PFSK-1 (cell line): ENCODE measurements around the gene KAT8.

Source experiments
- FOXP2 ChIP-seq: optimal IDR thresholded peaks from 2 replicates; pipeline ENCODE3; 2011; ENCODE audit warnings: borderline replicate concordance, control low read depth, inconsistent platforms; ENCODE audit not compliant: insufficient read depth; ENCODE audit errors: extremely low read length, extremely low read depth
- POLR2AphosphoS5 ChIP-seq: IDR thresholded peaks from 2 replicates; pipeline ENCODE4 v1.6.1; 2012; ENCODE audit warnings: low read depth, mild to moderate bottlenecking, control low read depth, low read length, moderate library complexity
- SIN3A ChIP-seq: IDR thresholded peaks from 2 replicates; pipeline ENCODE4 v1.6.1; 2012; ENCODE audit warnings: mild to moderate bottlenecking, low read length, moderate library complexity, borderline replicate concordance; ENCODE audit not compliant: insufficient read depth
- TAF1 ChIP-seq: IDR thresholded peaks from 2 replicates; pipeline ENCODE4 v1.6.1; 2012; ENCODE audit warnings: low read length, control low read depth, borderline replicate concordance; ENCODE audit not compliant: insufficient read depth
- TF ChIP-seq, protein P1 (sequence below), 2 experiments: IDR thresholded peaks; 2 replicates each; pipeline versions ENCODE4 v1.6.1 to v1.8.0; 2011 to 2012; ENCODE audit warnings: low read depth in 2 of 2, low read length in 2 of 2, control low read depth in 1 of 2, inconsistent platforms in 1 of 2, mild to moderate bottlenecking in 1 of 2, moderate library complexity in 1 of 2; ENCODE audit not compliant: insufficient read depth in 1 of 2

The KAT8 gene

GRCh38 chr16:31149332-31149731 lies 31.9 kb downstream of the KAT8 start:
- TF ChIP-seq POLR2AphosphoS5 (no peak), TAF1 (no peak), FOXP2 (no peak)

- no peak for TF ChIP-seq POLR2AphosphoS5
- no peak for TF ChIP-seq SIN3A
- TF ChIP-seq TAF1: no peak
- TF ChIP-seq, protein P1, sequence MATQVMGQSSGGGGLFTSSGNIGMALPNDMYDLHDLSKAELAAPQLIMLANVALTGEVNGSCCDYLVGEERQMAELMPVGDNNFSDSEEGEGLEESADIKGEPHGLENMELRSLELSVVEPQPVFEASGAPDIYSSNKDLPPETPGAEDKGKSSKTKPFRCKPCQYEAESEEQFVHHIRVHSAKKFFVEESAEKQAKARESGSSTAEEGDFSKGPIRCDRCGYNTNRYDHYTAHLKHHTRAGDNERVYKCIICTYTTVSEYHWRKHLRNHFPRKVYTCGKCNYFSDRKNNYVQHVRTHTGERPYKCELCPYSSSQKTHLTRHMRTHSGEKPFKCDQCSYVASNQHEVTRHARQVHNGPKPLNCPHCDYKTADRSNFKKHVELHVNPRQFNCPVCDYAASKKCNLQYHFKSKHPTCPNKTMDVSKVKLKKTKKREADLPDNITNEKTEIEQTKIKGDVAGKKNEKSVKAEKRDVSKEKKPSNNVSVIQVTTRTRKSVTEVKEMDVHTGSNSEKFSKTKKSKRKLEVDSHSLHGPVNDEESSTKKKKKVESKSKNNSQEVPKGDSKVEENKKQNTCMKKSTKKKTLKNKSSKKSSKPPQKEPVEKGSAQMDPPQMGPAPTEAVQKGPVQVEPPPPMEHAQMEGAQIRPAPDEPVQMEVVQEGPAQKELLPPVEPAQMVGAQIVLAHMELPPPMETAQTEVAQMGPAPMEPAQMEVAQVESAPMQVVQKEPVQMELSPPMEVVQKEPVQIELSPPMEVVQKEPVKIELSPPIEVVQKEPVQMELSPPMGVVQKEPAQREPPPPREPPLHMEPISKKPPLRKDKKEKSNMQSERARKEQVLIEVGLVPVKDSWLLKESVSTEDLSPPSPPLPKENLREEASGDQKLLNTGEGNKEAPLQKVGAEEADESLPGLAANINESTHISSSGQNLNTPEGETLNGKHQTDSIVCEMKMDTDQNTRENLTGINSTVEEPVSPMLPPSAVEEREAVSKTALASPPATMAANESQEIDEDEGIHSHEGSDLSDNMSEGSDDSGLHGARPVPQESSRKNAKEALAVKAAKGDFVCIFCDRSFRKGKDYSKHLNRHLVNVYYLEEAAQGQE (IDR thresholded peaks at IDR 0.05; ENCODE audit: insufficient read depth in 1 of 2, low read depth in 2 of 2, low read length in 2 of 2): no peak
- no peak for TF ChIP-seq FOXP2
Observed at GRCh38 chr16:31149894-31150890, 32.7 kb downstream of the KAT8 start, which contains the start of gene PRSS36. Gene PRSS36 (minus strand): TSS chr16:31150066. CDS start chr16:31150035, 31 bp downstream.

DNA sequence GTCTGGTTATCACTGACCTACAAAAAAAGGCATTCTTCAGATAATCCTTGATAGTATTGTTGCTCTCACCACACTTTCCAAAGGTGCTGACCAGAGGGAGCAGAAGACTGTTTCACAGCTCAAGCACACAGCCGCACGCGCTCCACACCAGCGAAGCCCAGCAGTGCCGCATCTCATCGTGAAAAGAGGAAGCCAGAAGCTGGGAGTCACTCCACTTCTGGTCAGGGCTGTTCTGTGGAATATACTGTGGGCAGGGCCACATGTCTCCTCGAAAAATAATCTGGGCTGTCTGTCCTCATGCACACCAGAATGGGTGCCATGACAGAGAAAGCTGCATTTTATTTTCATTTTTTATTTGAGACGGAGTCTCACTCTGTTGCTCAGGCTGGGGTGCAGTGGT lies 39.7 kb downstream of the KAT8 start:
- TF ChIP-seq, protein P1 (IDR thresholded peaks at IDR 0.05; ENCODE audit: insufficient read depth in 1 of 2, low read depth in 2 of 2, low read length in 2 of 2): no peak

DNA sequence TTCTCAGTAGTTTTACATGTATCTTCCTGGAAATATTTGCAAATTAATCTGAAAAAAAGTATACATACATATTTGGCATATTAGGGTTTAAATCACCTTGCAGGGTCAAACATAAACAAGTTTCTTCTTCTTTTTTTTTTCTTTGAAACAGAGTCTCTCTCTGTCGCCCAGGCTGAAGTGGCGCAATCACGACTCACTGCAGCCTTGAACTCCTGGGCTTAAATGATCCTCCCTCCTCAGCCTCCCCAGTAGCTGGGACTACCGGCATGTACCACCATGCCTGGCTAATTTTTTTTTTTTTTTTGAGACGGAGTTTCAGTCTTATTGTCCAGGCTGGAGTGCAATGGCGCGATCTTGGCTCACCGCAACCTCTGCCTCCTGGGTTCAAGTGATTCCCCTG lies 49.9 kb downstream of the KAT8 start:
- TF ChIP-seq TAF1 (no peak), SIN3A (no peak), POLR2AphosphoS5 (no peak), FOXP2 (no peak)
- TF ChIP-seq, protein P1 (IDR thresholded peaks at IDR 0.05; ENCODE audit: insufficient read depth in 1 of 2, low read depth in 2 of 2, low read length in 2 of 2): no peak

DNA sequence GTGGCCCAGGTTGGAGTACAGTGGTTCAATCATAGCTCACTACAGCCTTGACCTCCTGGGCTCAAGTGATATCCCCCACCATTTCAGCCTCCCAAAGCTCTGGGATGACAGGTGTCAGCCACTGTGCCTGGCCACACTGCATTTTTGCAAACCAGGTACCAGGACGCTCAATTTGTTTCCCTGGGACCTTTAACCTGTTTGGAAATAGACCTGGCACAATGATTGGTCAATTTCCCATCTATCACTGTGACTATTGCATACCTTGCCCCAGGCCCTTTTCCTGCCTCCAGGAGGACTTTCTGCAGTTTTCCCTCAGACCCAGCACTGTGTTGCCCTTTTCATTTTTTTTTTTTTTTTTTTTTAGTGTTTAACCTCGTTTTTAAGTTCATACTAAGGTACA lies 51.4 kb downstream of the KAT8 start:
- TF ChIP-seq SIN3A (no peak), TAF1 (no peak), POLR2AphosphoS5 (no peak), FOXP2 (no peak)
- TF ChIP-seq, protein P1 (IDR thresholded peaks at IDR 0.05; ENCODE audit: insufficient read depth in 1 of 2, low read depth in 2 of 2, low read length in 2 of 2): no peak
